Common myeloid progenitor, CD34-positive (primary cell): ENCODE data around the gene CEP120.

Source experiments
- CTCF ChIA-PET: fragments of 350-600 bp; sonication (Branson Sonifier 250); formaldehyde crosslinking; loops from one replicate; lab custom pipeline; 2021; ENCODE audit warnings: antibody characterized with exemption; lab: Charles Lee
- POLR2A ChIA-PET: fragments of 350-600 bp; sonication (Branson Sonifier 250); formaldehyde crosslinking; loops from one replicate; lab custom pipeline; 2021; ENCODE audit warnings: antibody characterized with exemption; lab: Charles Lee
- DNase-seq, 3 donors: peaks; one replicate each; pipeline versions ENCODE4 v3.0.0 to v3.0.0-alpha.2; 2013
- H3K27ac ChIP-seq, 2 experiments: 1 replicate in 1 of 2; 2 replicates in 1 of 2; pipeline ENCODE4 v1.7.0; 2013; ENCODE audit warnings: inconsistent platforms in 2 of 2, low read length in 2 of 2, mild to moderate bottlenecking in 2 of 2, low read depth in 1 of 2, moderate library complexity in 1 of 2; ENCODE audit not compliant: severe bottlenecking in 2 of 2, insufficient read depth in 1 of 2, poor library complexity in 1 of 2
- H3K27me3 ChIP-seq, 5 experiments: replicated peaks in 2 of 5; 1 replicate in 3 of 5; 2 replicates in 2 of 5; pipeline versions ENCODE4 v1.6.1 to v1.7.0; 2013; ENCODE audit warnings: low read length in 4 of 5, mild to moderate bottlenecking in 2 of 5, moderate library complexity in 2 of 5, inconsistent platforms in 1 of 5; ENCODE audit not compliant: insufficient read depth in 5 of 5, control insufficient read depth in 4 of 5
- H3K36me3 ChIP-seq, 4 experiments: 1 replicate in 2 of 4; 2 replicates in 2 of 4; pipeline versions ENCODE4 v1.6.1 to v1.7.0; 2013; ENCODE audit warnings: low read length in 3 of 4, control low read depth in 1 of 4, mild to moderate bottlenecking in 1 of 4; ENCODE audit not compliant: control insufficient read depth in 4 of 4, insufficient read depth in 4 of 4
- H3K4me1 ChIP-seq, 4 experiments: 1 replicate in 3 of 4; 2 replicates in 1 of 4; pipeline versions ENCODE4 v1.6.1 to v1.7.1; 2013; ENCODE audit warnings: low read length in 3 of 4, mild to moderate bottlenecking in 3 of 4, control low read depth in 1 of 4, inconsistent platforms in 1 of 4, moderate library complexity in 1 of 4; ENCODE audit not compliant: control insufficient read depth in 4 of 4, insufficient read depth in 4 of 4; ENCODE audit errors: control extremely low read depth in 1 of 4
- H3K4me3 ChIP-seq, 7 experiments: 1 replicate in 4 of 7; 2 replicates in 3 of 7; pipeline versions ENCODE4 v1.5.1 to v1.7.0; 2013; ENCODE audit warnings: mild to moderate bottlenecking in 7 of 7, low read length in 6 of 7, moderate library complexity in 6 of 7, inconsistent platforms in 2 of 7, low read depth in 2 of 7, control low read depth in 1 of 7; ENCODE audit not compliant: insufficient read depth in 4 of 7, control insufficient read depth in 1 of 7; ENCODE audit errors: extremely low read depth in 1 of 7
- H3K9me3 ChIP-seq, 5 experiments: 1 replicate in 4 of 5; 2 replicates in 1 of 5; pipeline versions ENCODE4 v1.6.1 to v1.7.1; 2013; ENCODE audit warnings: low read length in 4 of 5, mild to moderate bottlenecking in 2 of 5, inconsistent platforms in 1 of 5, low read depth in 1 of 5, moderate library complexity in 1 of 5; ENCODE audit not compliant: control insufficient read depth in 4 of 5, insufficient read depth in 2 of 5; ENCODE audit errors: control extremely low read depth in 1 of 5
- WGBS: methylation state at CpG from one replicate; pipeline ENCODE4 v1.1.5; 2013; ENCODE audit not compliant: insufficient coverage; 5-methylcytosine and 5-hydroxymethylcytosine counted together

CEP120 gene

GRCh38 chr5:123305751-123306150 is 117.5 kb downstream of the CEP120 start:
- H3K4me3 ChIP-seq = no peak overlapping the region
- ChIA-PET POLR2A (no interaction called here), CTCF (no interaction called here)
- H3K27ac ChIP-seq = no peak overlapping the region
- no peaks in the 10 kb centered on the region for H3K4me1 ChIP-seq
- no peaks in the 10 kb centered on the region for H3K9me3 ChIP-seq
- 100% methylated on average over 2 of the region's 4 CpGs for WGBS
- H3K36me3 ChIP-seq = no peaks in the 10 kb centered on the region
- H3K27me3 ChIP-seq = no peaks in the 10 kb centered on the region
- DNase-seq = no peak

- no peaks in the 10 kb centered on the region for H3K27me3 ChIP-seq
- ChIA-PET POLR2A (no interaction called here), CTCF (no interaction called here)
- no peaks in the 10 kb centered on the region for H3K36me3 ChIP-seq
- H3K27ac ChIP-seq = no peak overlapping the region
- no peaks in the 10 kb centered on the region for H3K4me1 ChIP-seq
- peaks cover 0 to 2% (median 0%) of the 10 kb centered on the region in 5 experiments for H3K9me3 ChIP-seq
- no peak for DNase-seq
- H3K4me3 ChIP-seq = no peak overlapping the region
Observed at GRCh38 chr5:123304777-123305316, 118.4 kb downstream of the CEP120 start.

- 85% methylated on average over 3 of the region's 3 CpGs for WGBS
- no peak for DNase-seq
Observed at GRCh38 chr5:123303802-123304201, 119.4 kb downstream of the CEP120 start.

GRCh38 chr5:123300266-123300665 is 122.9 kb downstream of the CEP120 start:
- no peak overlapping the region for H3K4me3 ChIP-seq
- no peaks in the 10 kb centered on the region for H3K4me1 ChIP-seq
- no peak for DNase-seq
- ChIA-PET CTCF (no interaction called here), POLR2A (no interaction called here)
- H3K9me3 ChIP-seq = peaks cover 0 to 4% (median 2%) of the 10 kb centered on the region in 5 experiments
- H3K36me3 ChIP-seq = no peaks in the 10 kb centered on the region
- no peaks in the 10 kb centered on the region for H3K27me3 ChIP-seq
- WGBS = 100% methylated on average over 3 of the region's 4 CpGs
- H3K27ac ChIP-seq = no peak overlapping the region

More at GRCh38 chr5:123303802-123304201, 119.4 kb downstream of the CEP120 start:
- Histone ChIP-seq H3K4me3 (no peak overlapping the region), H3K36me3 (no peaks in the 10 kb centered on the region), H3K9me3 (peaks cover 0 to 4% (median 2%) of the 10 kb centered on the region in 5 experiments), H3K27me3 (no peaks in the 10 kb centered on the region), H3K4me1 (no peaks in the 10 kb centered on the region), H3K27ac (no peak overlapping the region)
- ChIA-PET CTCF (no interaction called here), POLR2A (no interaction called here)

GRCh38 chr5:123299136-123299535 is 124.1 kb downstream of the CEP120 start:
- WGBS = 100% methylated on average over 1 of the region's 1 CpG
- Histone ChIP-seq H3K36me3 (no peaks in the 10 kb centered on the region), H3K4me1 (no peaks in the 10 kb centered on the region), H3K9me3 (peaks cover 0 to 4% (median 2%) of the 10 kb centered on the region in 5 experiments), H3K27me3 (no peaks in the 10 kb centered on the region), H3K27ac (no peak overlapping the region), H3K4me3 (no peak overlapping the region)
- CTCF ChIA-PET = no interaction called here
- no peak for DNase-seq
- POLR2A ChIA-PET = no interaction called here

GRCh38 chr5:123298335-123299030 is 124.7 kb downstream of the CEP120 start:
- ChIA-PET POLR2A (no interaction called here), CTCF (no interaction called here)
- Histone ChIP-seq H3K9me3 (peaks cover 0 to 4% (median 2%) of the 10 kb centered on the region in 5 experiments), H3K36me3 (no peaks in the 10 kb centered on the region), H3K27me3 (peaks cover 0 to 2% (median 0%) of the 10 kb centered on the region in 5 experiments), H3K4me1 (no peaks in the 10 kb centered on the region), H3K4me3 (no peak overlapping the region), H3K27ac (no peak overlapping the region)
- DNase-seq = no peak
- WGBS = 88% methylated on average over 1 of the region's 2 CpGs

GRCh38 chr5:123297866-123298265 is 125.3 kb downstream of the CEP120 start:
- CTCF ChIA-PET = no interaction called here
- POLR2A ChIA-PET = no interaction called here
- H3K9me3 ChIP-seq = peaks cover 0 to 4% (median 2%) of the 10 kb centered on the region in 5 experiments
- no peaks in the 10 kb centered on the region for H3K4me1 ChIP-seq
- peaks cover 0 to 2% (median 0%) of the 10 kb centered on the region in 5 experiments for H3K27me3 ChIP-seq
- H3K4me3 ChIP-seq = no peak overlapping the region
- no peak overlapping the region for H3K27ac ChIP-seq
- no peak for DNase-seq
- no peaks in the 10 kb centered on the region for H3K36me3 ChIP-seq
- WGBS = no CpG with 5 or more reads among the region's 1 CpG
